Endothelial cell of umbilical vein (primary cell): ENCODE measurements around the gene MOCOS. TPM values are rescaled to one million over a fixed set of nuclear protein-coding genes. Genes with fewer than 3 reads are reported as not detected.
"Not testable (repeated sequence)": the region's sequence is repeated elsewhere in the genome, so short reads cannot be mapped to it uniquely, and the experiment has no call there.

ENCODE experiments used
- BruUV-seq: library from RNA; stranded (reverse); fragments of 400-500 nt; replicated peaks from 2 replicates; lab custom pipeline; 2021; lab: Mats Ljungman, UMichigan
- CTCF ChIA-PET: fragments of 300-600, 350-600 bp; sonication (Branson Sonifier 250); formaldehyde crosslinking; loops from one replicate; lab custom pipeline; 2021; ENCODE audit warnings: antibody characterized with exemption, inconsistent platforms; lab: Charles Lee
- POLR2A ChIA-PET: fragments of 300-600, 350-600 bp; sonication (Branson Sonifier 250); formaldehyde crosslinking; loops from one replicate; lab custom pipeline; 2021; ENCODE audit warnings: antibody characterized with exemption, inconsistent platforms; lab: Charles Lee
- DNase-seq: peaks from one replicate; pipeline ENCODE4 v3.0.0-alpha.2; 2011; ENCODE audit warnings: low read depth, low spot score
- FAIRE-seq: peaks from 2 replicates; lab custom pipeline; 2011; peaks lifted over from hg19 to GRCh38; lab: Jason Lieb, UNC
- H2AFZ ChIP-seq: 2 replicates; pipeline ENCODE4 v1.6.0; 2012; ENCODE audit warnings: low read depth, low read length, control low read depth, inconsistent platforms
- H3K27ac ChIP-seq: 2 replicates; pipeline ENCODE4 v1.5.1; 2011; ENCODE audit warnings: low read depth, mild to moderate bottlenecking, control low read depth, low read length, moderate library complexity; ENCODE audit not compliant: insufficient read depth
- H3K27me3 ChIP-seq, 2 experiments: 2 replicates each; pipeline versions ENCODE4 v1.6.0 to v1.6.1; 2011; ENCODE audit warnings: low read length in 2 of 2, mixed read lengths in 1 of 2; ENCODE audit not compliant: control insufficient read depth in 2 of 2, insufficient read depth in 2 of 2
- H3K36me3 ChIP-seq, 2 experiments: 2 replicates in 1 of 2; 3 replicates in 1 of 2; pipeline ENCODE4 v1.5.1; 2011; ENCODE audit warnings: low read length in 2 of 2, mild to moderate bottlenecking in 1 of 2, moderate library complexity in 1 of 2; ENCODE audit not compliant: control insufficient read depth in 2 of 2, insufficient read depth in 2 of 2; ENCODE audit errors: extremely low read depth in 1 of 2
- H3K4me1 ChIP-seq: 3 replicates; pipeline ENCODE4 v1.5.1; 2011; ENCODE audit warnings: mild to moderate bottlenecking, low read length; ENCODE audit not compliant: control insufficient read depth, insufficient read depth; ENCODE audit errors: extremely low read depth
- H3K4me2 ChIP-seq: 2 replicates; pipeline ENCODE4 v1.6.1; 2011; ENCODE audit warnings: low read length, control low read depth, mixed read lengths; ENCODE audit not compliant: insufficient read depth
- H3K4me3 ChIP-seq, 3 experiments: fragments of 200-600 bp in 1 of 3; sonication (generic), shearing (Covaris generic) in 1 of 3; replicated peaks in 1 of 3; 2 replicates each; pipeline ENCODE4 v1.5.1; 2011 to 2016; ENCODE audit warnings: control low read depth in 3 of 3, low read length in 3 of 3, mild to moderate bottlenecking in 2 of 3, inconsistent platforms in 1 of 3, low read depth in 1 of 3, moderate library complexity in 1 of 3; ENCODE audit not compliant: insufficient read depth in 1 of 3
- H3K79me2 ChIP-seq: 2 replicates; pipeline ENCODE4 v1.6.0; 2012; ENCODE audit warnings: low read length, inconsistent platforms; ENCODE audit not compliant: control insufficient read depth, insufficient read depth
- H3K9ac ChIP-seq: replicated peaks from 2 replicates; pipeline ENCODE3; 2011; ENCODE audit warnings: low read length, control low read depth; ENCODE audit not compliant: insufficient read depth; ENCODE audit errors: extremely low read depth
- H3K9me1 ChIP-seq: replicated peaks from 3 replicates; pipeline ENCODE4 v1.6.0; 2011; ENCODE audit warnings: mild to moderate bottlenecking, low read length; ENCODE audit not compliant: control insufficient read depth, insufficient read depth; ENCODE audit errors: extremely low read depth
- H3K9me3 ChIP-seq: replicated peaks from 2 replicates; pipeline ENCODE4 v1.5.1; 2012; ENCODE audit warnings: low read length, inconsistent platforms; ENCODE audit not compliant: control insufficient read depth, insufficient read depth
- H4K20me1 ChIP-seq: replicated peaks from 2 replicates; pipeline ENCODE3; 2011; ENCODE audit warnings: mild to moderate bottlenecking, low read length; ENCODE audit not compliant: control insufficient read depth, insufficient read depth; ENCODE audit errors: extremely low read depth
- GATA2 ChIP-seq: IDR thresholded peaks from 2 replicates; pipeline ENCODE4 v1.7.0; 2011; ENCODE audit warnings: low read depth, mild to moderate bottlenecking, moderate library complexity, mixed read lengths, low read length; ENCODE audit not compliant: insufficient read length, insufficient read depth
- POLR2AphosphoS5 ChIP-seq: IDR thresholded peaks from 2 replicates; pipeline ENCODE4 v1.6.1; 2012; ENCODE audit warnings: low read depth, mild to moderate bottlenecking, control low read depth, low read length, moderate library complexity; ENCODE audit not compliant: insufficient read depth
- dilution Hi-C: fragments of 300-500 bp; cut with MboI; formaldehyde crosslinking; loops from one replicate; pipeline ENCODE4 v1.15.0; 2019; ENCODE audit warnings: low sequenced_read_pairs; ENCODE audit not compliant: extremely low pct_ligation_motif_present
- intact Hi-C: fragments of 100-400 bp; cut with micrococcal nuclease; formaldehyde crosslinking; loops from one replicate; pipeline ENCODE4 v1.10.0; 2022
- polyA plus RNA-seq, 4 experiments: library from polyadenylated mRNA; depleted of rRNA in 3 of 4; stranded (reverse) in 3 of 4; unstranded in 1 of 4; fragments of >200 nt; gene quantifications; 2 replicates each; pipeline versions ENCODE4 v1.2.1 to v1.2.3, GENCODE V29; 2011 to 2012; ENCODE audit warnings: missing spikeins in 1 of 4
- total RNA-seq: library from RNA; stranded (reverse); gene quantifications from 2 replicates; pipeline ENCODE4 v1.2.3, GENCODE V29; 2021

MOCOS gene
- total and polyA plus RNA-seq, 2 donors (not counting 3 experiments of a cell fraction or from before 2014, with no cell fraction given) = 0.18 to 0.88 TPM

DNA sequence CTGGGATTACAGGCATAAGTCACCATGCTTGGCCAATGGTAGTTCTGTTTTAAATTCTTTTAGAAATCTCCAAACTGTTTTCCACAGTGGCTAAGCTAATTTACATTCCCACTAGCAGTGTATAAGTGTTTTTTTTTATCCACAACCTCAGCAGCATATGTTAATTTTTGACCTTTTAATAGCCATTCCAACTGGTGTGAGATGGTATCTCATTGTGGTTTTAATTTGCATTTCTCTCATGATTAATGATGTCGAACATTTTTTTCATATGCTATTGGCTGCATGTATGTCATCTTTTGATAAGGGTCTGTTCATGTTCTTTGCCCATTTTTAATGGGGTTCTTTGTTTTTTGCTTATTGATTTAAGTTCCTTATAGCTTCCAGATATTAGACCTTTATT lies 20.0 kb downstream of the MOCOS start:
- ChIA-PET POLR2A (no interaction called here), CTCF (no interaction called here)
- Histone ChIP-seq H3K9me1 (no peaks in the 10 kb centered on the region), H3K27ac (no peak overlapping the region), H3K4me3 (no peak overlapping the region), H3K79me2 (no peaks in the 10 kb centered on the region), H2AFZ (no peak overlapping the region), H3K9ac (no peak overlapping the region), H3K4me2 (no peak overlapping the region), H3K36me3 (no peaks in the 10 kb centered on the region), H3K4me1 (no peaks in the 10 kb centered on the region), H3K9me3 (no peaks in the 10 kb centered on the region), H3K27me3 (no peaks in the 10 kb centered on the region), H4K20me1 (no peaks in the 10 kb centered on the region)
- BruUV-seq = no TSS peak
- DNase-seq (no peak), FAIRE-seq (no peak)
- TF ChIP-seq POLR2AphosphoS5 = no peak
- no peak for TF ChIP-seq GATA2
- intact Hi-C loops (no loop called here), dilution Hi-C loops (no loop called here)

DNA sequence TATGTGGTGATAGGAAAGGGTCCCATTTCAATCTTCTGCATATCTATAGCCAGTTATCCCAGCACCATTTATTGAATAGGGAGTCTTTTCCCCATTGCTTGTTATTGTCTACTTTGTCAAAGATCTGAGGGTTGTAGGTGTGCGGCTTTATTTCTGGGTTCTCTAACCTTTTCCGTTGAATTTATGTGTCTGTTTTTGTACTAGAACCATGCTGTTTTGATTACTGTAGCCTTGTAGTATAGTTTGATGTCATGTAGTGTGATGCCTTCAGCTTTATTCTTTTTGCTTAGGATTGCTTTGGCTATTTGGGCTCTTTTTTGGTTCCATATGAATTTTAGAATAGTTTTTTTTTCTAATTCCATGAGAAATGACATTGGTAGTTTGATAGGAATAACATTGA lies 20.7 kb downstream of the MOCOS start:
- dilution Hi-C loops, H4K20me1 ChIP-seq, H3K79me2 ChIP-seq, H3K9ac ChIP-seq, H2AFZ ChIP-seq, POLR2A ChIA-PET, FAIRE-seq, H3K4me1 ChIP-seq, H3K9me1 ChIP-seq, BruUV-seq, CTCF ChIA-PET, H3K36me3 ChIP-seq, DNase-seq, H3K27me3 ChIP-seq, H3K27ac ChIP-seq, intact Hi-C loops, H3K9me3 ChIP-seq, H3K4me2 ChIP-seq, H3K4me3 ChIP-seq: not testable (repeated sequence)
